GM15510 (cell line): ENCODE results near the gene MTTP.

ENCODE experiments used
- POLR2A ChIP-seq: IDR thresholded peaks from 3 replicates; pipeline ENCODE4 v1.6.1; 2011; ENCODE audit warnings: borderline replicate concordance; ENCODE audit not compliant: insufficient read length; ENCODE audit errors: extremely low read depth

Gene MTTP

GRCh38 chr4:99645638-99646037, 71.0 kb downstream of the MTTP start:
- no peak for TF ChIP-seq POLR2A

GRCh38 chr4:99647071-99647470, 72.4 kb downstream of the MTTP start:
- TF ChIP-seq POLR2A, result no peak

- TF ChIP-seq POLR2A, result no peak
Observed at GRCh38 chr4:99648321-99648720, 73.7 kb downstream of the MTTP start.

GRCh38 chr4:99649208-99649607, 74.6 kb downstream of the MTTP start:
- TF ChIP-seq POLR2A, result no peak

GRCh38 chr4:99649778-99650177, 75.2 kb downstream of the MTTP start:
- TF ChIP-seq POLR2A, result no peak

GRCh38 chr4:99651016-99651769, 76.6 kb downstream of the MTTP start:
- TF ChIP-seq POLR2A, result no peak

- no peak for TF ChIP-seq POLR2A
Observed at GRCh38 chr4:99651811-99652485, 77.3 kb downstream of the MTTP start.

GRCh38 chr4:99652596-99653436, 78.2 kb downstream of the MTTP start:
- TF ChIP-seq POLR2A, result no peak

GRCh38 chr4:99653916-99654315, 79.3 kb downstream of the MTTP start:
- TF ChIP-seq POLR2A, result no peak

GRCh38 chr4:99654361-99654761, 79.7 kb downstream of the MTTP start:
- TF ChIP-seq POLR2A, result no peak

- no peak for TF ChIP-seq POLR2A
Observed at GRCh38 chr4:99655308-99656081, 80.9 kb downstream of the MTTP start.

- TF ChIP-seq POLR2A, result no peak
Observed at GRCh38 chr4:99657798-99658197, 83.2 kb downstream of the MTTP start, which contains the start of gene C4orf54. C4orf54 (minus strand) TSS chr4:99657828; CDS start chr4:99654648, 3,180 bp downstream.

GRCh38 chr4:99658666-99659065, 84.0 kb downstream of the MTTP start:
- no peak for TF ChIP-seq POLR2A

GRCh38 chr4:99661907-99662306, 87.3 kb downstream of the MTTP start:
- TF ChIP-seq POLR2A, result no peak
